DND-41 (cell line): ENCODE results near the gene IFIT5.

Source experiments
- ATAC-seq: fragments of 200-7000 bp; cut with Tn5 transposase; 3 replicates; pipeline ENCODE4 v1.9.1; 2021; ENCODE audit warnings: low read depth; ENCODE audit not compliant: insufficient read depth
- DNase-seq: peaks from one replicate; pipeline ENCODE4 v3.0.0-alpha.2; 2020
- H2AFZ ChIP-seq: 2 replicates; pipeline ENCODE4 v1.6.0; 2012; ENCODE audit warnings: low read depth, low read length
- H3K27ac ChIP-seq: 2 replicates; pipeline ENCODE4 v1.5.1; 2012; ENCODE audit warnings: low read length, inconsistent platforms
- H3K27me3 ChIP-seq: fragments of 200-600 bp; sonication (generic); 2 replicates; pipeline ENCODE4 v1.6.0; 2012; ENCODE audit warnings: low read length, mild to moderate bottlenecking, inconsistent platforms; ENCODE audit not compliant: insufficient read depth, poor library complexity
- H3K36me3 ChIP-seq: 2 replicates; pipeline ENCODE4 v1.5.1; 2012; ENCODE audit warnings: low read length, inconsistent platforms; ENCODE audit not compliant: insufficient read depth
- H3K4me1 ChIP-seq: 2 replicates; pipeline ENCODE4 v1.5.1; 2012; ENCODE audit warnings: mild to moderate bottlenecking, low read length; ENCODE audit not compliant: insufficient read depth
- H3K4me2 ChIP-seq: 2 replicates; pipeline ENCODE4 v1.6.0; 2012; ENCODE audit warnings: mild to moderate bottlenecking, moderate library complexity, low read length, inconsistent platforms; ENCODE audit not compliant: insufficient read depth
- H3K4me3 ChIP-seq, 2 experiments: fragments of 200-600 bp in 1 of 2; shearing (Covaris generic) in 1 of 2; 2 replicates each; pipeline ENCODE4 v1.5.1; 2012 to 2016; ENCODE audit warnings: inconsistent platforms in 2 of 2, low read length in 2 of 2, mild to moderate bottlenecking in 2 of 2, low read depth in 1 of 2, moderate library complexity in 1 of 2
- H3K79me2 ChIP-seq: 2 replicates; pipeline ENCODE4 v1.6.0; 2012; ENCODE audit warnings: low read length, inconsistent platforms; ENCODE audit not compliant: insufficient read depth
- H3K9ac ChIP-seq: 2 replicates; pipeline ENCODE4 v1.6.0; 2012; ENCODE audit warnings: low read depth, mild to moderate bottlenecking, inconsistent platforms, low read length, moderate library complexity
- H3K9me3 ChIP-seq: 2 replicates; pipeline ENCODE4 v1.5.1; 2012; ENCODE audit warnings: low read length, moderate library complexity, mild to moderate bottlenecking, inconsistent platforms; ENCODE audit not compliant: insufficient read depth, severe bottlenecking
- H4K20me1 ChIP-seq: 2 replicates; pipeline ENCODE4 v1.6.0; 2012; ENCODE audit warnings: low read length; ENCODE audit not compliant: insufficient read depth
- EZH2 ChIP-seq: IDR thresholded peaks from 3 replicates; pipeline ENCODE4 v1.6.1; 2012; ENCODE audit warnings: borderline replicate concordance, low read depth, mild to moderate bottlenecking, moderate library complexity, low read length, inconsistent platforms; ENCODE audit not compliant: severe bottlenecking
- TF ChIP-seq, protein P1 (sequence below): IDR thresholded peaks from 2 replicates; pipeline ENCODE4 v1.5.1; 2012; ENCODE audit warnings: borderline replicate concordance, low read length, moderate library complexity, mild to moderate bottlenecking; ENCODE audit not compliant: poor library complexity, severe bottlenecking; ENCODE audit errors: extremely low read depth

Gene IFIT5

DNA sequence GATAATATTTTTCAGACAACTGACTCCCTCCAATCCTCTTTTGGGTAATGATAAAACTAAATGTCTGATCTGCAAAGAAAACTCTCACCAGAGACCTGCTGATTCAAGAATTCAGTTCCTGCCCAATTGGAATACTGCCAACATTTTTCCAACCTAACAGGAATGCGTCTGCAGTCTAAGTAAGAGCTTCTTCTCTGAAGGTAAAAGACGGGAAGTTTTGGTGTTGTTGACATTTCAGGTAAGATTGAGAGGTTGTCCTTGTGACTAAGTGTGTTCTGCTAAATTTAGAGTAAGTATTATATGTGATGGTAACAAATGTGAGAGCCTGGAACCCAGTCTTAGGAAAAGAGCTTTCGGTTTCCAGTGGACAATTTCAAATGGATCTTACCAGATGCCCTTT, 17.6 kb downstream of the IFIT5 start:
- Histone ChIP-seq H3K4me1 (no peaks in the 10 kb centered on the region), H3K27me3 (peaks cover 32% of the 10 kb centered on the region), H3K9ac (no peak overlapping the region), H3K79me2 (no peaks in the 10 kb centered on the region), H3K9me3 (no peaks in the 10 kb centered on the region), H3K4me3 (no peak overlapping the region), H2AFZ (no peak overlapping the region), H3K27ac (no peak overlapping the region), H3K36me3 (no peaks in the 10 kb centered on the region), H3K4me2 (no peak overlapping the region), H4K20me1 (no peaks in the 10 kb centered on the region)
- ATAC-seq: no peak
- TF ChIP-seq, protein P1, sequence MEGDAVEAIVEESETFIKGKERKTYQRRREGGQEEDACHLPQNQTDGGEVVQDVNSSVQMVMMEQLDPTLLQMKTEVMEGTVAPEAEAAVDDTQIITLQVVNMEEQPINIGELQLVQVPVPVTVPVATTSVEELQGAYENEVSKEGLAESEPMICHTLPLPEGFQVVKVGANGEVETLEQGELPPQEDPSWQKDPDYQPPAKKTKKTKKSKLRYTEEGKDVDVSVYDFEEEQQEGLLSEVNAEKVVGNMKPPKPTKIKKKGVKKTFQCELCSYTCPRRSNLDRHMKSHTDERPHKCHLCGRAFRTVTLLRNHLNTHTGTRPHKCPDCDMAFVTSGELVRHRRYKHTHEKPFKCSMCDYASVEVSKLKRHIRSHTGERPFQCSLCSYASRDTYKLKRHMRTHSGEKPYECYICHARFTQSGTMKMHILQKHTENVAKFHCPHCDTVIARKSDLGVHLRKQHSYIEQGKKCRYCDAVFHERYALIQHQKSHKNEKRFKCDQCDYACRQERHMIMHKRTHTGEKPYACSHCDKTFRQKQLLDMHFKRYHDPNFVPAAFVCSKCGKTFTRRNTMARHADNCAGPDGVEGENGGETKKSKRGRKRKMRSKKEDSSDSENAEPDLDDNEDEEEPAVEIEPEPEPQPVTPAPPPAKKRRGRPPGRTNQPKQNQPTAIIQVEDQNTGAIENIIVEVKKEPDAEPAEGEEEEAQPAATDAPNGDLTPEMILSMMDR: no peak
- no peak for TF ChIP-seq EZH2
- no peak for DNase-seq

- no peak overlapping the region for H3K27ac ChIP-seq
- H3K4me3 ChIP-seq: no peak overlapping the region
- H2AFZ ChIP-seq: no peak overlapping the region
- H4K20me1 ChIP-seq: no peaks in the 10 kb centered on the region
- H3K9ac ChIP-seq: no peak overlapping the region
- H3K79me2 ChIP-seq: no peaks in the 10 kb centered on the region
- H3K9me3 ChIP-seq: no peaks in the 10 kb centered on the region
- H3K27me3 ChIP-seq: peaks cover 25% of the 10 kb centered on the region
- H3K4me1 ChIP-seq: no peaks in the 10 kb centered on the region
- ATAC-seq (no peak), DNase-seq (no peak)
- H3K4me2 ChIP-seq: no peak overlapping the region
- H3K36me3 ChIP-seq: no peaks in the 10 kb centered on the region
- TF ChIP-seq, protein P1: no peak
These were observed 24.2 kb downstream of the IFIT5 start for GRCh38 chr10:89438525-89438924.

DNA sequence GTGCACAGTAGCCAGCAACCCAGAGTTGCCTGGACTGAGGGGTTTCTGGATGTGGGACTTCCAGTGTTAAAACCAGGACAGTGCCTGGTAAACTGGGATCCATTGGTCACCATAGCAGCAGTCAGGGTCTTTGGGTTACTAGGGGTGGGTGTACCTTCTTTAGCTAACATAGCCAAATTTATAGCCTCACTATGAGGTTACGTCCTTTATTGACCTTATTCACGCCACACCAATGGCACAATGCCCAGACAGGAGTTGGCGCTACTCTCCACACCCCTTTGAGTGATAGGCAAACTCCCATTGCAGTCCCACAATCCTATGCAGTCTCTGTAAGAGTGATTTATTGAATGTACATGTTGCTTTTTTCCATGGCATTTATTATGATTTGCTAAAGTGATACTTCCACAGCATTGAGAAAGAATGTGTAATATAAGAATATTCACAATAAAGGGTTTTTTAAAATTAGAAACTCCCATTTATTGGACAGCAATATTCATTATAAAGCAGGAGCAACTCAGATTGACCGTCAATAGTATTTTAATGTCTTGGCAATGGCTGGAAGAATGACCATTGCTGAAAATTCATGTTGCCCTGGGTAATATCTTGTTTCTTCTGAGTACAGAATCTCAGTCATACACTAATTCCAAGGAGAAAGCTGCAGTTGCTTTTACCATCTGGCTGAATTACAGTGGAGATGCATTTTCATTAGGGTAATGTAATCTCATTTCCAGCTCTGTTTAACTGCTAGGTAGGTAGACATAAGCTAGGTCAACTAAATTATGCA, 26.1 kb downstream of the IFIT5 start:
- no peaks in the 10 kb centered on the region for H3K4me1 ChIP-seq
- peaks cover 9% of the 10 kb centered on the region for H3K27me3 ChIP-seq
- H3K9me3 ChIP-seq: no peaks in the 10 kb centered on the region
- no peak overlapping the region for H3K4me2 ChIP-seq
- no peak overlapping the region for H3K27ac ChIP-seq
- no peaks in the 10 kb centered on the region for H4K20me1 ChIP-seq
- no peak overlapping the region for H3K9ac ChIP-seq
- DNase-seq (no peak), ATAC-seq (no peak)
- TF ChIP-seq EZH2: no peak
- TF ChIP-seq, protein P1: no peak
- H3K36me3 ChIP-seq: no peaks in the 10 kb centered on the region
- H2AFZ ChIP-seq: no peak overlapping the region
- no peak overlapping the region for H3K4me3 ChIP-seq
- no peaks in the 10 kb centered on the region for H3K79me2 ChIP-seq
